PC-9 (cell line): Measurements from ENCODE around the gene ZMAT5. TPM values are rescaled to one million over a fixed set of nuclear protein-coding genes. Genes with fewer than 3 reads are reported as not detected.

Source experiments
- BruUV-seq: library from RNA; stranded (reverse); fragments of 400-500 nt; replicated peaks from 2 replicates; lab custom pipeline; 2021; lab: Mats Ljungman, UMichigan
- CTCF ChIA-PET: fragments of 300-600 bp; sonication (Branson Sonifier 250); formaldehyde crosslinking; loops from one replicate; lab custom pipeline; 2022; ENCODE audit warnings: antibody characterized with exemption; lab: Charles Lee
- POLR2A ChIA-PET: fragments of 300-600 bp; sonication (Branson Sonifier 250); formaldehyde crosslinking; loops from one replicate; lab custom pipeline; 2022; ENCODE audit warnings: antibody characterized with exemption; ENCODE audit not compliant: unreplicated experiment; lab: Charles Lee
- DNase-seq, 2 experiments: peaks; one replicate each; pipeline versions ENCODE4 v3.0.0 to v3.0.0-alpha.2; 2015 to 2022; ENCODE audit warnings: mixed read lengths in 1 of 2
- H2AFZ ChIP-seq: fragments of 200-600 bp; sonication (generic); 2 replicates; pipeline ENCODE4 v1.8.1; 2017; ENCODE audit warnings: antibody characterized with exemption
- H3F3A ChIP-seq: fragments of 200-600 bp; sonication (generic); 2 replicates; pipeline ENCODE4 v1.8.1; 2017; ENCODE audit warnings: antibody characterized with exemption, mild to moderate bottlenecking, low read depth; ENCODE audit not compliant: insufficient read depth
- H3K27ac ChIP-seq: fragments of 200-600 bp; sonication (generic); 2 replicates; pipeline ENCODE4 v1.6.1; 2016; ENCODE audit warnings: mixed run types
- H3K27me3 ChIP-seq: fragments of 200-600 bp; sonication (generic); 2 replicates; pipeline ENCODE4 v1.6.1; 2016; ENCODE audit warnings: low read depth, mixed run types; ENCODE audit not compliant: insufficient read depth
- H3K36me3 ChIP-seq: fragments of 200-600 bp; sonication (generic); 2 replicates; pipeline ENCODE4 v1.6.1; 2016; ENCODE audit warnings: low read depth, mixed run types
- H3K4me1 ChIP-seq: fragments of 200-600 bp; sonication (generic); replicated peaks from 2 replicates; pipeline ENCODE4 v1.6.1; 2016; ENCODE audit warnings: mixed run types; ENCODE audit not compliant: insufficient read depth
- H3K4me2 ChIP-seq: fragments of 200-600 bp; sonication (generic); 2 replicates; pipeline ENCODE4 v1.6.1; 2017; ENCODE audit warnings: mixed run types
- H3K4me3 ChIP-seq: fragments of 200-600 bp; sonication (generic); 2 replicates; pipeline ENCODE4 v1.6.1; 2016; ENCODE audit warnings: mixed run types
- H3K79me2 ChIP-seq: fragments of 200-600 bp; sonication (generic); 2 replicates; pipeline ENCODE4 v1.6.1; 2017; ENCODE audit warnings: low read depth, mixed run types
- H3K9me2 ChIP-seq: fragments of 200-600 bp; sonication (generic); 2 replicates; pipeline ENCODE4 v1.8.1; 2017; ENCODE audit warnings: mild to moderate bottlenecking; ENCODE audit not compliant: insufficient read depth
- H3K9me3 ChIP-seq: fragments of 200-600 bp; sonication (generic); 2 replicates; pipeline ENCODE4 v1.8.1; 2016; ENCODE audit warnings: low read depth; ENCODE audit not compliant: insufficient read depth
- H4K20me1 ChIP-seq: fragments of 200-600 bp; sonication (generic); 2 replicates; pipeline ENCODE4 v1.8.1; 2017; ENCODE audit not compliant: insufficient read depth
- EZH2 ChIP-seq: fragments of 200-600 bp; sonication (generic); IDR thresholded peaks from 2 replicates; pipeline ENCODE4 v1.8.0; 2017; ENCODE audit warnings: antibody characterized with exemption, low read depth
- intact Hi-C: fragments of 100-400 bp; cut with micrococcal nuclease; formaldehyde crosslinking; loops from one replicate; pipeline ENCODE4 v1.10.0; 2022; ENCODE audit not compliant: unreplicated experiment
- total RNA-seq: library from RNA; stranded (reverse); gene quantifications from 2 replicates; pipeline ENCODE4 v1.2.3, GENCODE V29; 2021
- TF ChIP-seq, protein P1 (sequence below): fragments of 200-600 bp; sonication (generic); conservative IDR thresholded peaks from 2 replicates; pipeline ENCODE4 v1.6.1; 2017; ENCODE audit warnings: mixed run types, antibody characterized with exemption, mild to moderate bottlenecking, moderate library complexity

ZMAT5 gene
- total RNA-seq, 1 experiment from 2014 or later = 14.2 TPM

DNA sequence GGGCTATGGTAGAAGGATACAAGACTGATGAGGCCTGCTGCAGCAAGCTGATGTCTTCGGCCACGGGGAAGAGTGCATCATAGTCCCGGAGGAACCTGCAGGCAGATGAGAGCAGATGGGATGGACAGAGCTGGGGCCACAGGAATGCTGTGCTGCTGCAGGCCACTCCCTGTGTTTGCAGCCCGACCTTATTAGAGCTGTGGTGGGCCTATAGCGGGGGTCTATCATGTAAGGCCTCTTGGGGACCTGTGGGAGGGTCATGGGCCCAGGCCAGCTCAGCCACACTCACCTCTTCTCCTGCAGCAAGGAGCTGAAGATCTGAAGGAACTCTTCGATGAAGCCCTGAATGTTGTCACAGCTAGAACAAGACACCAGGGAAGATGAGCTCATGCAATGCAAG lies 39.4 kb upstream of the ZMAT5 start:
- H3K4me2 ChIP-seq = no peak overlapping the region
- no peak for DNase-seq
- peaks cover 28% of the 10 kb centered on the region; the same call in 1 of the 2 replicates for H3K36me3 ChIP-seq
- H3K27me3 ChIP-seq = no peaks in the 10 kb centered on the region
- 0 out of 2 replicates have a peak, but pooled peaks cover 11% of the 10 kb centered on the region for H3K79me2 ChIP-seq
- H3K4me3 ChIP-seq = no peak overlapping the region
- H3F3A ChIP-seq = peaks cover 17% of the 10 kb centered on the region
- POLR2A ChIA-PET = no interaction called here
- H3K9me3 ChIP-seq = no peaks in the 10 kb centered on the region
- H2AFZ ChIP-seq = no peak overlapping the region
- no peaks in the 10 kb centered on the region for H3K9me2 ChIP-seq
- BruUV-seq = no TSS peak
- H4K20me1 ChIP-seq = no peaks in the 10 kb centered on the region
- intact Hi-C loops = no loop called here
- peaks cover 47% of the 10 kb centered on the region for H3K4me1 ChIP-seq
- no peak overlapping the region for H3K27ac ChIP-seq
- TF ChIP-seq EZH2 = no peak
- TF ChIP-seq, protein P1, sequence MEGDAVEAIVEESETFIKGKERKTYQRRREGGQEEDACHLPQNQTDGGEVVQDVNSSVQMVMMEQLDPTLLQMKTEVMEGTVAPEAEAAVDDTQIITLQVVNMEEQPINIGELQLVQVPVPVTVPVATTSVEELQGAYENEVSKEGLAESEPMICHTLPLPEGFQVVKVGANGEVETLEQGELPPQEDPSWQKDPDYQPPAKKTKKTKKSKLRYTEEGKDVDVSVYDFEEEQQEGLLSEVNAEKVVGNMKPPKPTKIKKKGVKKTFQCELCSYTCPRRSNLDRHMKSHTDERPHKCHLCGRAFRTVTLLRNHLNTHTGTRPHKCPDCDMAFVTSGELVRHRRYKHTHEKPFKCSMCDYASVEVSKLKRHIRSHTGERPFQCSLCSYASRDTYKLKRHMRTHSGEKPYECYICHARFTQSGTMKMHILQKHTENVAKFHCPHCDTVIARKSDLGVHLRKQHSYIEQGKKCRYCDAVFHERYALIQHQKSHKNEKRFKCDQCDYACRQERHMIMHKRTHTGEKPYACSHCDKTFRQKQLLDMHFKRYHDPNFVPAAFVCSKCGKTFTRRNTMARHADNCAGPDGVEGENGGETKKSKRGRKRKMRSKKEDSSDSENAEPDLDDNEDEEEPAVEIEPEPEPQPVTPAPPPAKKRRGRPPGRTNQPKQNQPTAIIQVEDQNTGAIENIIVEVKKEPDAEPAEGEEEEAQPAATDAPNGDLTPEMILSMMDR = no peak
- CTCF ChIA-PET = interaction anchor here (0.6 kb wide), 1 partner anchor 199 kb away, joined by 3 read pairs; no protein-coding TSS in a partner anchor

DNA sequence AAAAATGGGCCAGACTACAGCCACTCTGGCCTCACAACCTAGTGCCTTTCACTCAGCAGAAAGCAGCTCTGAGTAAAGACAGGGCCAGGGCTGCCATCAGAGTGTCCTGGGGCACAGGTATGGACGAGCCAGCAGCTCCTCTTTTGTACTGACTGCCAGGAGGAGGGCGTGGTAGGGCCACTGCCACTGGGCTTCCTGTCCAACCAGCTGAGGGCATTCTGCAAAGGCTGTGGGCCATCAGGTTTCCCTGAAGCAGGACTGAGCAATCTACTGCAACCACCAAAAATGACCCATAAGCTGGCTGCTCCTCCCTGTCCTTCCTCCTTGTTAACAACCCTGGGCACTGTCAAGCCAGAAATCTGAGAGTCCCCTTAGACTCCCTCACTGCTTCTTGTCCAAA lies 38.2 kb upstream of the ZMAT5 start:
- BruUV-seq = no TSS peak
- no peak for TF ChIP-seq EZH2
- TF ChIP-seq, protein P1 = no peak
- ChIA-PET CTCF (no interaction called here), POLR2A (no interaction called here)
- Histone ChIP-seq H4K20me1 (no peaks in the 10 kb centered on the region), H3K27ac (no peak overlapping the region), H3K9me3 (no peaks in the 10 kb centered on the region), H3K9me2 (no peaks in the 10 kb centered on the region), H3F3A (peaks cover 18% of the 10 kb centered on the region), H3K79me2 (0 out of 2 replicates have a peak, but pooled peaks cover 2% of the 10 kb centered on the region), H3K27me3 (no peaks in the 10 kb centered on the region), H3K4me3 (no peak overlapping the region), H3K36me3 (peaks cover 21% of the 10 kb centered on the region; the same call in 1 of the 2 replicates), H3K4me2 (peak overlapping the region; percentile 18; the same call in 1 of the 2 replicates), H3K4me1 (peaks cover 47% of the 10 kb centered on the region), H2AFZ (no peak overlapping the region)
- intact Hi-C loops = no loop called here
- DNase-seq = peak in 1 of 2 experiments; percentile 51

DNA sequence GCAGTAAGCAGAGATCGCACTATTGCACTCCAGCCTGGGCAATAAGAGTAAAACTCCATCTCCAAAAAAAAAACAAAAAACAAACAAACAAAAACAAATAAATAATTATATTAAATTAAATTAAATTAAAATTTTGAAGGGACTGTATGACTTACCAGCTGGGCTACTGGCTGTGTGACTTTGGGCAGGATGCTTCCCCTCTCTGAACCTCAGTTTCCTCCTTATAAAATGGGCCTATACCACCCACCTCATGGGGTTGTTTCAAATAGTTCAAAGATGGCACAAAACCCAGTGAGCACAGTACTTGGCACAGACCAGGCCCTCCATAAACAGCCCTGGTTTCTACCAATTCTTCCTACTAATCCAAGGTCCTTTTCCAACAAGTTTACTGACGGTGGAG lies 36.4 kb upstream of the ZMAT5 start:
- ChIA-PET POLR2A (interaction anchor here (0.7 kb wide), 1 partner anchor 39 kb away, joined by 3 read pairs; no protein-coding TSS in a partner anchor), CTCF (no interaction called here)
- H4K20me1 ChIP-seq = no peaks in the 10 kb centered on the region
- H2AFZ ChIP-seq = no peak overlapping the region
- no peak for DNase-seq
- no peaks in the 10 kb centered on the region for H3K9me3 ChIP-seq
- no peak overlapping the region for H3K4me2 ChIP-seq
- H3K27me3 ChIP-seq = no peaks in the 10 kb centered on the region
- no peak overlapping the region for H3K4me3 ChIP-seq
- no peaks in the 10 kb centered on the region for H3K9me2 ChIP-seq
- TF ChIP-seq EZH2 = no peak
- TF ChIP-seq, protein P1 = no peak
- peaks cover 34% of the 10 kb centered on the region for H3F3A ChIP-seq
- peaks cover 55% of the 10 kb centered on the region for H3K4me1 ChIP-seq
- no peak overlapping the region for H3K27ac ChIP-seq
- peaks cover 18% of the 10 kb centered on the region; the same call in 1 of the 2 replicates for H3K36me3 ChIP-seq
- no TSS peak for BruUV-seq
- intact Hi-C loops = no loop called here
- no peaks in the 10 kb centered on the region for H3K79me2 ChIP-seq
